HG02938 (cell line): ENCODE measurements around the gene LAMC3.

Experiments
- ATAC-seq: cut with Tn5 transposase; IDR thresholded peaks from one replicate; pipeline ENCODE4 v1.9.1; 2021; ENCODE audit warnings: mild to moderate bottlenecking, moderate library complexity; ENCODE audit not compliant: unreplicated experiment

The LAMC3 gene

DNA sequence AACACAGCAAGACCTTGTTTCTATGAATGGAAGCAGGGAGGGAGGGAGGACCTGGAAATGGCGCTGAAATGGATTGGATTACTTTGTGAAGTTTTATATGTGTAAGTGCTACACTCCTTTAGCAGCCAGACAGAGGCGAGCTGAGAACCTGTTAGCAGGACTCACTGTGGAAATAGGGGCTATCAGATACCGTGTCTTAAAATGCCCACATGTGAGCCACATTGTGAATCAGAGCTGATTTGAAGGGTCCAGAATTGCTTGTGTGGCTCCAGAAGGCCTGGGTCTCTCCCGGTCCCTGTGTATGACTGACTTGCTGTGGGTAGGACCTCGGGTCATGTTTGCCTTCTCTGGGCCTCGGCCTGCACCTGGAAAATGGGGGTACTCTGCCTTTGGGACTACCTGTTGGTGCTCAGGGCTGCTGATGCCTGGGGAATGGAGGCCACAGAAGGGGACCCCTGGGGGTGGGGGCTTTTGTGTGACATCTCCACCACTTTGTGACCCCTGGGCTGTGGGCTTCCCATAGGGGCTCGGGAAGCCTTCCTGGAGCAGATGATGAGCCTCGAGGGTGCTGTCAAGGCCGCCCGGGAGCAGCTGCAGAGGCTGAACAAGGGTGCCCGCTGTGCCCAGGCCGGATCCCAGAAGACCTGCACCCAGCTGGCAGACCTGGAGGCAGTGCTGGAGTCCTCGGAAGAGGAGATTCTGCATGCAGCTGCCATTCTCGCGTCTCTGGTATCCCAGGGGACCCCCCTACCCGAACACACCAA is 63.3 kb downstream of the LAMC3 start:
- ATAC-seq = no peak

DNA sequence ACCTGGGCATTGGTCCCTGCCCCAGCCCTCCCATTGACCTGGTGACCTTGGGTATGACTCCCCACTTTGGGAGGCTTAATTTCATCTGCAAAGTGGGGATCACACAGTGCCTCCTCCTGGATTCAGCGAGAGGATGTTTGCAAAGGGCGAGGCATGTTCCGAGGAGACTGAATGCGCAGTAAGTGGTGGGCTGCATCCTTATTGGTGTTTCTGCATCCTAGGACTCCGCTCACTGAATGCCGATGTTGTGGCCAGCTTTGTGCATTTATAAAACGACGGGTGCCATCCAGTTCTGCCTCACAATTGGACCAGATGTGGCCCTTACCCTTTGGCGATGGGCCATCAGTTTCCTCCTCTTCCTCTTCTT is 63.9 kb downstream of the LAMC3 start:
- ATAC-seq = no peak

DNA sequence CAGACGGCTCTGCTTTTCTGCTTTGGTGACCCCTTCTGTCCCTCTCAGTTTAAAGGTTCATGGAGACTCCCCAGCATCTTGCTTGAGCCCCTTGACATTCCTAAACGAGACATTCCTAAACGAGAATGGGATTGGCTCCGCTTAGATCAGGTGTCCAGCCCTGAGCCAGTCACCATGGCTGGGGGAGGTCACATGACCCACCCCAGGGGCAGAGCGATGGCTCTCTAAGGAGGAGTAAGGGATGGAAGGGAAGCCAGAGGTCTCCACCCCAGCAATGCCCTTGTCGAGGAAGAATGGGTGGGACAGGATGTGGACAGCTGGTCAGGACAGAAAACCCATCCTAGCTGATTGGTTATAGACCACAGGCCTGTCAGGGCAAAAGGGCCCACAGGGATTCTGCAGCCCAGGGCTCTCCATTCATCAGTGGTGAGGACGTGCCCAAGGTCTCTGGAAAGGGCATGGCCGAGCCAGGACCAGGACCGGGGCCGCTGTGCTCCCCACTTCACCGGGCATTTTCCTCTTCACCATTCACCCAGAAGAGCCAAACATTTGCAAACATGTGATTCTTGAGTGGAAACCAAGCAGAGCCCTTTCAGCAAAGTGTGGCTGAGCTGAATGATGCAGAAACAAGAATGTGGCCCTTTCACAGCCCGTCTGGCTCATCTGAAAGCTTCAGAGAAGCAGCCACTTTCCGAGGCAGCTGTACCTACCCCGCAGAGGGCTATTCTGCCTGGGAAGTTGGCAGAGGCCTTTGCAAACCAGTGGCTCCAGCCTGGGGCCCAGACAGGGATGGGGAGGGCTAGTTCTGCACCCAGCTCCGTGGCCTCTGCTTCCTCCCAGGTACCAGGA is 67.6 kb downstream of the LAMC3 start:
- no peak for ATAC-seq

DNA sequence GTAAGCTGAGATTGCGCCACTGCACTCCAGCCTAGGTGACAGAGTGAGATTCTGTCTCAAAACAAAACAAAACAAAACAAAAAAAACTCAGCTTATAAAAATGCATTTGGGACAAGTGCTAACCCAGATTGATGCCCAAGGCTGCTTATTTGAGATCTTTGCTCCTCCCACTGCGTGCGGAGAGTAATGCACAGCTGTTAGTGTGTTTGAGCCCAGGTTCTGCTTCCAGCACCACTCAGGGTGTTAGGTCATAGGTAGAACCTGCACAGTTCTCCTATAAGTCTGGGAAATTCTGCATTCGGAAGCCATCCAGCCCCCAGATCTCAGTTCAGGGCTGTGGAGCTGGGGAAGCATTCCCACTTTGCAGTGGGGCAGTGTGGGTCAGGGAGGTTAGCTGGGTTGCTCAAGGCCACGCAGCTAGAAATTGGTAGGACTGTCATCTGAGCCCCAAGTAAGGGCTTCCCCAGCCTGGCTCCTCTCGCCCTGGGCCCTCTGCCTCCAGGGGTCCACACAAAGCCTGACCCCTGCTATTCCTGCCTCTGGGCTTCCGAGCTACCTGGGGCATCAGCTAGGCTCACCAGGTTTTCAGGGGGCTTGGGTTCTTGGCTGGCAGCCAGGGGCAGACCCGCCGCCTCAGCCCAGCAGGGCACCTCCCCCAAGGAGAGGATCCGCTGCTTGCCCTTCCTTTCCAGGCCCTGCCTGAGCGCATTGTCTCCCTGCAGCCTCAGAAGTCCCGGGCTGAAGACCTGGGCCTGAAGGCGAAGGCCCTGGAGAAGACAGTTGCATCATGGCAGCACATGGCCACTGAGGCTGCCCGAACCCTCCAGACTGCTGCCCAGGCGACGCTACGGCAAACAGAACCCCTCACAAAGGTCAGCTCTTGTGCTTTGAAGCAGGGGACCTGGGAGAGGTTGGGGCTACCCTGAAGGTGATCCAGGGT is 69.7 kb downstream of the LAMC3 start:
- no peak for ATAC-seq

DNA sequence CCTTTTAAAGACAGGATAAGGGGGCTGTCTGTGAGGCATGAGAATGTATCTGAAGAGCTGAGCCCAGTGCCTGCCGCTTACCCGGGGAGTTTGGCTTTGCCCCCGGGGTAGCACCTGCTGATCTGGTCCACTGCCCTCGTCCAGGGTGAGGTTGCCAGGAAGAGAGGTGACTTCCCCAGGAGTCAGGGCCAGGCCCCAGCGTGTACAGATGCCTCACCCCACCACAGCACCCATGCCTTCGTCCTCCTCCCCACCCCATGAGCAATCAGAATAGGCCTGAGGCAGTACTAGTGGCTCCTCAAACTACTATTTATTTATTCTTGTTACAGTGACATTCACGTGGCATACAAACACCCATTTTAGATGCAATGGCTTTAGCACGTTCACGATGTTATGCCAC is 71.6 kb downstream of the LAMC3 start:
- ATAC-seq = no peak

DNA sequence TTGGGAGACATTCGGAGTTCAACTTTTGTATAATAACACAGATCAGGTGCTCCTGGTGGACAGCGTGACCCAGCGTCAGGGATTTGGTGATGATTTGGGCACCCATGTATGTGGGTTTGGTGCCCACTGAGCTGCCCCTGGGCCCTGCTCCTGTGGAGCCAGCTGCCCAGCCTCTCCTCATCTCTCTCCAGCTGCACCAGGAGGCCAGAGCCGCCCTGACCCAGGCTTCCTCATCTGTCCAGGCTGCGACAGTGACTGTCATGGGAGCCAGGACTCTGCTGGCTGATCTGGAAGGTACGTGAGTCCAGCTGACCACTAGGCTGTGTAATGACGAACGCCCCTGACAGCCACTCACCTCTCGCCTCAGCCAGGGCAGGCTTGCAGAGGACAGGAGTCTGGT is 72.9 kb downstream of the LAMC3 start:
- ATAC-seq = no peak

DNA sequence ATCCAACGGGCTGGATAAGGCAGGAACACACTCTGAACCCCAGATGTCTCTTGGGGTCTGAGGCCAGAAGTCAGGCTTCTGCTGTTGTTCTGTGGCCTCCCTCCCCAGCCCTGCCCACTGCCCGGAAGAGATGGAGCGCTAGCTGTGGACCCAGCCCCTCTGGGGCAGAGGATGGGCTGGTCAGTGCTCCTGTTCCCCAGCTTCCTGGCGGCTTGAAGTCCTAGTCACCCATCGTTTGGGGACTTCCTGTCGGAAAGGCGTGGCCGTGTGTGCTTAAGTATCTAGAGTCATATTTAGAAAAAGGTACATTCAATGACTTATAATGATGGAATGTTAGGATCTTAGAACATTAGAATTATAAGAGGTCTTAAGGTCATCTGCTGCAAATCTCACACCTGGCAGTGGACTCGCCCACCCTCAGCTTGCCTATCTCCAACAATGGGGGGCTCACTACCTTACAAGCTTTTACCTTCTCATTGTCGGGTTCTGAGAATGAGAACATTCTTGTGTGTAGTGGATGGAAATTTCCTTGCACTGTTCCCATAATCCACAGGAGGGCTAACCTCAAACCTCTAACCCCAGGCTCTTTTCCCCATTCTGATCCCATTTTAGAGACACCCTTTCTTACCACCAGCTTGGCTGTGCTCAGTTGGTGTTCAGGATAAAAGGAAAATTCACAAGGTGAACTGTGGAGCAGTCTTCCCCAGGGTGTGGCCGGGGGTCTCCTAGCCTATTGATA is 74.0 kb downstream of the LAMC3 start:
- ATAC-seq = no peak

DNA sequence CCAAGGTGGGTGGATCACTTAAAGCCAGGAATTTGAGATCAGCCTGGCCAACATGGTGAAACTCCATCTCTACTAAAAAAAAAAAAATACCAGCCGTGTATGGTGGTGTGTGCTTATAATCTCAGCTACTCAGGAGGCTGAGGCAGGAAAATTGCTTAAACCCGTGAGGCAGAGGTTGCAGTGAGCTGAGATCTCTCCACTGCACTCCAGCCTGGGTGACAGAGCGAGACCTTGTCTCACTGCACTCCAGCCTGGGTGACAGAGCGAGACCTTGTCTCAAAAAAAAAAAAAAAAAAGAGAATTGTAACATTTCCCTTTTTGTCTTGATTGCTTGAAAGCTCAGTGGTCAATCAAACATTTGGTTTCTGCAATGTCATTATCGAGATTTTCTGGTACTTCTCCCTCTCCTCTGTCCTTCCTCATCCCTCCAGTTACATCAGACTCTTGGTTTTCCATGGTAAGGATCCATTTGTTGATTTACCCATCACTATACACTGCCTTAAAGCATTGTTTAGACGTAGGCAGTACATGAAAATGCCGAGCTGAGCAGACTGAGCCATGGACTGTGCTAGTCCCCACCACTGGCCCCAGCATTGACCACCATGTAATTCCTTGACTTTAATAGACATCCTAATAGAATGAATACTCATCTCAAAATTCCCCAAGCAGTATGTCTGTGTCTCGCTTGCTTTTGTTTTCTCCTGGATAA is 75.8 kb downstream of the LAMC3 start:
- no peak for ATAC-seq

DNA sequence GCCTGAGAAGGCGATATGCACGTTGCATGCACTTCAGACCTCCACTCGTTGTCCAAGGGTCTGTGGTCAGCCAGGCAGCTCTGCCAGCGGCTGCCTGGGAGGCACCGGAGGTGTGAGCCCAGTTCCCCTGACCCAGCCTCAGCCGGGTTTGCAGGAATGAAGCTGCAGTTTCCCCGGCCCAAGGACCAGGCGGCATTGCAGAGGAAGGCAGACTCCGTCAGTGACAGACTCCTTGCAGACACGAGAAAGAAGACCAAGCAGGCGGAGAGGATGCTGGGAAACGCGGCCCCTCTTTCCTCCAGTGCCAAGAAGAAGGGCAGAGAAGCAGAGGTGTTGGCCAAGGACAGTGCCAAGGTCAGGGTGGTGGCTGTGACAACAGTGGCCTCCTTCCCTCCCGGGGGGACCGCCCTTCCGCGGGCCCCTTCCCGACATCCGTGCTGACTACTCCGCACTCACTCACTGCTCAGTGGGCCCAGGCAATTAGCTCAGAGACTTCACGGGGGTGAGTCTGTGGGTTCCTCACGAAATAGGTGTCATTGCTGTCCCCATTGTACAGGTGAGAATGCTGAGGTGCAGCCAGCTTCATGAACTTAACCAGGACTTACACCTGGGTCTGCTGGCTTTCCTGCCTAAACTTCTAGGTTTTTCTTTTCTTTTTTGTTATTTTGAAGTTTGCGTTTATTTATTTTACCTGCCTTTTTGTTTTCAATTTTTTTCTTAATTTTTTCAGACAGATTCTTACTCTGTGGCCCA is 76.6 kb downstream of the LAMC3 start:
- no peak for ATAC-seq

DNA sequence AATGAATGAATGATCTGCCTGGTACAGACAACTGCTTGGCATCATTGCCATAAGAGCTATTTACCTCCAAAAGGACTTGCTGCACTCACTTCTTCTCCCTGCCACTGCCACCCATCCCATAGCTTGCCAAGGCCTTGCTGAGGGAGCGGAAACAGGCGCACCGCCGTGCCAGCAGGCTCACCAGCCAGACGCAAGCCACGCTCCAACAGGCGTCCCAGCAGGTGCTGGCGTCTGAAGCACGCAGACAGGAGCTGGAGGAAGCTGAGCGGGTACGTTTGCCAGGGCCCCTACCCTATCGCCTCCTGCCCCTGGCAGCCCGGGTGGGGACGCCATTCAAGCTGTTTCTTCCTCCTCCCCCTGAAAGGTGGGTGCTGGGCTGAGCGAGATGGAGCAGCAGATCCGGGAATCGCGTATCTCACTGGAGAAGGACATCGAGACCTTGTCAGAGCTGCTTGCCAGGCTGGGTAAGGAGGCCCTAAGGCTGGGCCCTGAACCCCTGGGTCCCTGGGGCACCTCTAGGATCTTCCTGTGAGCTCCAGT is 78.5 kb downstream of the LAMC3 start:
- no peak for ATAC-seq

DNA sequence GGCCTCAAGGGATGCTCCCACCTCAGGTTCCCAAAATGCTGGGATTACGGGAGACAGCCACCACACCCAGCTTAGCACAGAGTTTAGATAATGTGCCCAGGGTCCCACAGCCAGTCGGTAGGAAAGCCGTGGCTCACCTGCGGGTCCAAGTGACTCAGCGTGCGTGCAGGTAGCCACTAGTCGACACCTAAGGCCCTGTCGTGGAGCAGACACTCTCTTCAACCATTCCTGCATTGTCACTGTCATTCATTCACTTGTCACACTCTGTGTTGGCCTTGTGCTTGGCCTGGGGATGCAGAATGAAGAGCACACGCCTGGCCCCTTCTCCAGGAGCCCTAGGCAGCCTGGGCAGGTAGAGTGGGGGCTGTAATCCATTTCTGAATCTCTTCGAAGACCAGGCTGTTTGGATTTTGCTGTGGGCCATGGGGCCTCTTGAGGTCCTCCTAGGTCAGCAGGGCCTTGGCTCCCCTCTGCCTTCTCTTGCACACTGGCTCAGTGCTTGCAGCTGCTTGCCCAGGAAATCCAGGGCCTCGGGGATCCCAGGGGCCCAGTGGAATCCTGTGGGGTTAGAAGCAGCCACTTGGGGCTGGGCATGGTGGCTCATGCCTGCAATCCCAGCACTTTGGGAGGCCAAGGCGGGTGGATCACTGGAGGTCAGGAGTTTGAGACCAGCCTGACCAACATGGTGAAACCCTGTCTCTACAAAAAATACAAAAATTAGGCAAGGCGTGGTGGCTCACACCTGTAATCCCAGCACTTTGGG is 81.2 kb downstream of the LAMC3 start:
- ATAC-seq = no peak

DNA sequence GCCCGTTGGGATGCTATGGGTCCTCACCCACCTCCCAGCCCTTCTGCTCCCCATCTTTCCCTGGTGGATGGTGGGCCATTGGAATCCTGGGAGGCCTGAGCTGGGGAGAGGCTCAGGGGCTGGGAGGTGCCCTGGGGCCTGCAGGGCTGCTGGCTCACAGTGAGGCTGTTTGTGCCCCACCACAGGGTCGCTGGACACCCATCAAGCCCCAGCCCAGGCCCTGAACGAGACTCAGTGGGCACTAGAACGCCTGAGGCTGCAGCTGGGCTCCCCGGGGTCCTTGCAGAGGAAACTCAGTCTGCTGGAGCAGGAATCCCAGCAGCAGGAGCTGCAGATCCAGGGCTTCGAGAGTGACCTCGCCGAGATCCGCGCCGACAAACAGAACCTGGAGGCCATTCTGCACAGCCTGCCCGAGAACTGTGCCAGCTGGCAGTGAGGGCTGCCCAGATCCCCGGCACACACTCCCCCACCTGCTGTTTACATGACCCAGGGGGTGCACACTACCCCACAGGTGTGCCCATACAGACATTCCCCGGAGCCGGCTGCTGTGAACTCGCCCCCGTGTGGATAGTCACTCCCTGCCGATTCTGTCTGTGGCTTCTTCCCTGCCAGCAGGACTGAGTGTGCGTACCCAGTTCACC is 82.5 kb downstream of the LAMC3 start:
- ATAC-seq = no peak

DNA sequence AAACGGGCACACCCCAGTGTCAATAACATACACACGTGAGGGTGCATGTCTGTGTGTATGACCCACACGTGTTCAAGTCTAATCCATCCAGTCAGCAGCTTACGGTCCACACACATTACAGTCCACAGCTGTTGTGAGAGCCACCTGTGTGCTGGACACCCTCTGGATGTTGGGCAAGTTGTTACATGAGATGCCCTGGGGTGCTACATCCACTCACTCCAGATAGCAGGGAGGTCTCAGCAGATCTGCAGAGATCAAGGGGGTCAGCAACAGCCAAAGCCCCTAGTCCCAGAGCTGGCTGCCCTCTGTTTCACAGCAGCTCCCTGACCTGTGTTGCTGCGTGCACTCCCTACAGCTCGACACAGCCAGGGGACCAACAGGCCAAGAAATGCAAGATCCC is 83.1 kb downstream of the LAMC3 start:
- no peak for ATAC-seq

DNA sequence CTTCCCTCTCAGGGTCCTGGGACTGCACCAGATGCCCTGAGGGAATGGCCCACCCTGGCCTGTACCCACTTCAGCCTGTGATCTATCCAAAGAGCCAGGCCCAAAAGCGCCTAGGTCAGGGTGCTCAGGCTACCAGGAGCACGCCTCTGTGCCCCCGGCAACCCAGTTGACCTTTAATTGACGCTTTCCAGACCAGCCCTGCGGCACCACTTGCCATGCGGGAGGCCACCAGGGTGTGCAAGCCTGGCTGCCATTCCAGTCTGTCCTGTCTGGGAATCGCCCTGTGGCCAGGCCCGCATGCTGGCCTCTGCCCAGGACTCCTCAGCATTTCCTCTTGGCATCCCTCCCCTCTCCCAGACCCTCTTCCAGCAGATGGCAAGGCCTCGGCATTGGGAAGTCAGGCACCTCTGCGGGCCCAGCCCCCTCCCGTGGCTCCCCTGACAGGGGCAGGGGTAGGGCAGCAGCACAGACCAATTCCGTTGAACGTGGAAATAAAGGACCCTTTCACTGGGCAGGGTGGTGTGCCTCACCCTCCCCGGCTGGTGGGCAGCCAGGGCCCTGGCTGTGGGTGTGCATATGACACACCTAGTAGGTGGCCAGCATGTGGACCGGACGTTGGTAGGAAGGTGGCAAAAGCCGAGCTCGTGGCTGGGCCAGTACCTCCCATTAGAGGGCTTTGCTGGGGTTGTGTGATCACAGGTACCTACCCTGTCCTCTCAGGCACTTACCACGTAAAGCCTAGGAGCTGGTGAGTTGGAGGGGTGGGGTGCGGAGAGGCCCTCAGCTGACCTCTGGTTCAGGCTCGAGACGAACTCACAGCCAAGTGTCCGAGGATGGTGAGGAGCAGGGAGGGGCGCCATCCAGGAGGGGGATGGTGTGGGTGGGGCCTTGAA is 83.8 kb downstream of the LAMC3 start:
- ATAC-seq = no peak

DNA sequence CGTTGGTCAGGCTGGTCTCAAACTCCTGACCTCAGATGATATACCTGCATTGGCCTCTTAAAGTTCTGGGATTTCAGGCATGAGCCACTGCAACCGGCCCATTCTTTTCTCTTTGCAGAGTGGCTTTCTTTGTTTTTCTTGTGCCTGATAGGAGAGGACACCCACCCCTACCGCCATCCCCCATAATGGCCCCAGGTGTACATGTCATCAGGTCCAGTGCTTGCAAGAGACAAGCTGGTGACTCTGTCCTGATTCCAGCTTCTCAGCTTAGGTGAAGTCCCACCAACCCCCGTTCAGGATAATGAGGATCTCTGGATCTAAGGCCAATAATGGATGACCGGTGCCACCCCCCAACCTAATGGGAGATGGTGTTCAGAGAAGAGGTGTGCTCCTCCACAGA is 85.0 kb downstream of the LAMC3 start:
- no peak for ATAC-seq

DNA sequence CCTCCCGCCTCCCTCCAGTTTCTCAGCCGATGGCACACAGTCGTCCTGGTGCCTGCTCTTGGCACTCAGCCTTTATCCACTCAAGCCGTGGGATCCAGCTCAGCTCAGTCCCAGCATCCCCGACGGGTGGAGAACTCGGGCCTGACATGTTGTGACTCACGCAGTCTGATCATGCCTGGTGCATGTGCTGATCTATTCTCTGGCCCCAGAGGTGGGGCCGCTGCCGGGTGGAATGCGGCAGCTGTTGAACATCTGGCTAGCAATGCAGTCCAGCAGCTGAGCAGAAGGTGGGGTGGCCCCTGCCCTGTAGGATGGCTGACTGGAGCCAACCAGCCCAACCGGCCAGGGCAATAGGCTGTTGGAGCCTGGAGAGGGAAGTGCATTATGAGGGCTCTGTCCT is 85.6 kb downstream of the LAMC3 start:
- ATAC-seq = no peak
